Head of caudate nucleus (tissue), 42 donors: ENCODE measurements around the gene FRAS1.
"Not testable (repeated sequence)": the region's sequence is repeated elsewhere in the genome, so short reads cannot be mapped to it uniquely, and the experiment has no call there.

Experiments
- DNase-seq, 42 donors: peaks; one replicate each; pipeline versions ENCODE4 v3.0.0 to v3.0.0-alpha.2; 2020 to 2021; ENCODE audit warnings: mixed read lengths in 7 of 42
- intact Hi-C: fragments of 100-400 bp; cut with DNase I; formaldehyde crosslinking; loops from one replicate; pipeline ENCODE4 v1.15.0; 2022

FRAS1 gene

GRCh38 chr4:78242071-78242470 lies 184.9 kb downstream of the FRAS1 start:
- DNase-seq, result no peak
- intact Hi-C loops, result no loop called here

- intact Hi-C loops, result no loop called here
- no peak for DNase-seq
These were observed 187.8 kb downstream of the FRAS1 start for GRCh38 chr4:78244705-78245485.

- intact Hi-C loops, result no loop called here
- no peak for DNase-seq
These were observed 190.6 kb downstream of the FRAS1 start for GRCh38 chr4:78247536-78248285.

- DNase-seq, result no peak
These were observed 193.4 kb downstream of the FRAS1 start for GRCh38 chr4:78250500-78250899.

GRCh38 chr4:78252773-78253172 lies 195.7 kb downstream of the FRAS1 start:
- intact Hi-C loops, DNase-seq: not testable (repeated sequence)

More at GRCh38 chr4:78250500-78250899, 193.4 kb downstream of the FRAS1 start:
- intact Hi-C loops, result no loop called here

- intact Hi-C loops, result no loop called here
- DNase-seq, result no peak
These were observed 197.8 kb downstream of the FRAS1 start for GRCh38 chr4:78254893-78255292.

- DNase-seq, result peak in 12 of 42 donors; percentile 9 to 51 (median 22)
- intact Hi-C loops, result no loop called here
These were observed 207.9 kb downstream of the FRAS1 start for GRCh38 chr4:78265006-78265405.

- DNase-seq, result no peak
- intact Hi-C loops, result no loop called here
These were observed 210.7 kb downstream of the FRAS1 start for GRCh38 chr4:78267790-78268189.

GRCh38 chr4:78268597-78268996 lies 211.5 kb downstream of the FRAS1 start:
- no peak for DNase-seq
- intact Hi-C loops, result no loop called here

- intact Hi-C loops, DNase-seq: not testable (repeated sequence)
These were observed 218.3 kb downstream of the FRAS1 start for GRCh38 chr4:78275450-78275849.

- intact Hi-C loops, result no loop called here
- no peak for DNase-seq
These were observed 229.2 kb downstream of the FRAS1 start for GRCh38 chr4:78286281-78286680.

GRCh38 chr4:78288327-78288726 lies 231.2 kb downstream of the FRAS1 start:
- no peak for DNase-seq
- intact Hi-C loops, result no loop called here

- intact Hi-C loops, result no loop called here
- DNase-seq, result no peak
These were observed 234.2 kb downstream of the FRAS1 start for GRCh38 chr4:78291277-78291676.

GRCh38 chr4:78292341-78292740 lies 235.2 kb downstream of the FRAS1 start:
- intact Hi-C loops, result no loop called here
- no peak for DNase-seq

- intact Hi-C loops, result no loop called here
- DNase-seq, result no peak
These were observed 235.7 kb downstream of the FRAS1 start for GRCh38 chr4:78292856-78293255.

- intact Hi-C loops, result no loop called here
These were observed 236.2 kb downstream of the FRAS1 start for GRCh38 chr4:78293348-78293747.

GRCh38 chr4:78293821-78294301 lies 236.7 kb downstream of the FRAS1 start:
- DNase-seq, result no peak
- intact Hi-C loops, result no loop called here

More at GRCh38 chr4:78293348-78293747, 236.2 kb downstream of the FRAS1 start:
- DNase-seq, result no peak

- no peak for DNase-seq
- intact Hi-C loops, result no loop called here
These were observed 239.1 kb downstream of the FRAS1 start for GRCh38 chr4:78296261-78296660.

GRCh38 chr4:78297116-78297800 lies 240.1 kb downstream of the FRAS1 start:
- DNase-seq, result no peak
- intact Hi-C loops, result no loop called here

- no peak for DNase-seq
- intact Hi-C loops, result no loop called here
These were observed 241.5 kb downstream of the FRAS1 start for GRCh38 chr4:78298618-78299017.
